HG03103 (cell line): ENCODE results near the gene ATRAID.

Source experiments
- ATAC-seq: cut with Tn5 transposase; IDR thresholded peaks from one replicate; pipeline ENCODE4 v1.9.1; 2021; ENCODE audit warnings: low read depth; ENCODE audit not compliant: unreplicated experiment

ATRAID gene

DNA sequence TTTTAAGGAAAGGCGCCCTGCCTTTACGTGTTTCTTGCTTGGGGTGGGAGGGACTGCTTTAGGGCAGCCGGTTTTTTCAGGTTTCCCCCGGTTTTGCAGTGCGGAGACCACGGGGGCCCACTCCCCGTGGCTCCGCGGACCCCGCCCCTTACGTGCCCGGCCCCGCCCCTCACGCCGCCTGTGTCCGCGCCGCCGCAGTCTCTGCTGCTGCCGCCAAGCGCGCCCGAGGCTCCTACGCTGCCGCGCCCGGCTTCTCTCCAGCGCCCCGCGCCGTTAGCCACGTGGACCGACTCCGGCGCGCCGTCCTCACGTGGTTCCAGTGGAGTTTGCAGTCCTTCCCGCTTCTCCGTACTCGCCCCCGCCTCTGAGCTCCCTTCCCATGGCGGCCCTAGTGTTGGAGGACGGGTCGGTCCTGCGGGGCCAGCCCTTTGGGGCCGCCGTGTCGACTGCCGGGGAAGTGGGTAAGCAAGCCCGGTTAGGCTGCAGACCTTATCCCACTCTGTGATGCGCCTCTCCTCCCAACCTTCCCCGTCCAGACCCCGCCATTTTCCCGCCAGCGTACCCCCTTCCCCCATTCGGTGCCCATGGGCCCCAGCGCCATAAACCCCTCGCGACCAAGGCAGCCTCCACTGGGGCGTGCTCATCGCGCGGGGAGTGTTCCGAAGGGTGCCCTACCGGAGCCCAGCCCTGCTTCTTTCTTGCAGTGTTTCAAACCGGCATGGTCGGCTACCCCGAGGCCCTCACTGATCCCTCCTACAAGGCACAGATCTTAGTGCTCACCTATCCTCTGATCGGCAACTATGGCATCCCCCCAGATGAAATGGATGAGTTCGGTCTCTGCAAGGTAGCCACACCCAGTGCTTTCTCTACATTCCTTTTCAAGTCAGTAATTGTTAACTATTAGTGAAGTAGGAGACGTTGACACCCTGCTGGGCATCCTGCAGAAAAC lies 5.6 kb downstream of the ATRAID start, which contains the start of gene CAD:
TSS of gene CAD (plus strand) at position 197 of the 949 bp plus-strand sequence. CDS start at position 380, 183 bp downstream.
- peak; percentile 75 for ATAC-seq

DNA sequence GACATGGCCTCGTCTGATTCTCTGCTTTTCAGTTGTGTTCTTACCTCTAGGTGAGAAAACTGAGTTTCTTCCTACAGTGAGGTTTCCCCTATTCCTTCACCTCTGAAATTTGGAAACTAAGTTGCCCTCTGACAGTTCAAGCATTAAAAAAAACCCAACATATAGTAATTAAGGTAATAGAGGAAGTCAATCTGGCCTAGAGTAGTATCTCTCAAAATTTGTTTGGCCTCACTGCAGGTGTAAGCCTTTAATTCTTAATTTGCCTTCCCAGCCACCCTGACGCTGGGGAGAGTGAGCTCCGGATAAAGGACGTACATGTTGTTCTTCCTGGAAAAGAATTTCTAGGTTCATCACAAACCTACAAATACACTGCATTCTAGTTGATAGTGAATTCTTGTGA lies 6.8 kb downstream of the ATRAID start:
- no peak for ATAC-seq

DNA sequence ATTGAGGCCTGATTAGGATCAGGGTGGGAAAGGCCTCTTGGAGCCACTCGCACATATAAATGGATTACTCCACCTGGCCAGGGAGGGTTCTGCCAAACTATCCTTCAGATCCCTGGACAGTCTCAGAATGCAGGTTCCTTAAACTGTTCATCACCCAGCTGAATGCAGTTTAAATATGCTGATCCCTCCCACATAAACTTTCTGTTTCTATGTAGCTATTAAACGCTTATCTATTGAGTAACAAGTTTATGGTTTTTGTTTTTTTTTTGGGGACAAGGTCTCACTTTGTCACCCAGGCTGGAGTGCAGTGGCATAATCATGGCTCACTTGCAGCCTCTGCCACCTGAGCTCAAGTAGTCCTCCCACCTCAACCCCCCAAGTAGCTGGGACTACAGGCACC lies 7.2 kb downstream of the ATRAID start:
- ATAC-seq: no peak

DNA sequence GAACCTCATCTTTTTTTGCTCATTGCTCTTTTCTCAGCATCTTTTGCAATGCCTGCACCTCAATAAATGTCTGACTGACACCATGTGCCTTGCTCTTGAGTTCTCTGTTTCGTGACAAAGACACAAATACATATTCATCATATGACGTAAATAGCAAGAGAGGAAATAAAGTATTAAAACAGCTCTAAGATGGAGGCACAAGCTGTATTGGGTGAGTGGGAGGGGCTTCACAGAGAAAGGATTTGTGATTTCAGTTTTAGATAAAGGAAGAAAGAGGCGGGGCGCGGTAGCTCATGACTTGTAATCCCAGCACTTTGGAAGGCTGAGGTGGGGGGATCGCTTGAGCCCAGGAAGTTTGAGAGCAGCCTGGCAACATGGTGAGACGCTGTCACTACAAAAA lies 8.2 kb downstream of the ATRAID start:
- no peak for ATAC-seq

DNA sequence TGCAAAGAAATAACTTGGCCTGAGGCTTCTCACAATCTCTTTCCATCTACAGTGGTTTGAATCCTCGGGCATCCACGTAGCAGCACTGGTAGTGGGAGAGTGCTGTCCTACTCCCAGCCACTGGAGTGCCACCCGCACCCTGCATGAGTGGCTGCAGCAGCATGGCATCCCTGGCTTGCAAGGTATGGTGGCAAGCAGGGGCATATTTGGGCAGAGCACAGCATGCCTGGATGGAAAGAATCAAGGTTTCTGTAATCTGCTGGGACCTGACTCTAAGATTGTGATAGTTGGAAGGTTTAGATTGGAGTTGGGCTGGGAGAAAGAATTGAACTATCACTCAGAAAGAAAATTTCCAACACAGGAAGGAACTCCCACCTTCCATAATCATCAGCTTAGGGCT lies 9.3 kb downstream of the ATRAID start:
- no peak for ATAC-seq

DNA sequence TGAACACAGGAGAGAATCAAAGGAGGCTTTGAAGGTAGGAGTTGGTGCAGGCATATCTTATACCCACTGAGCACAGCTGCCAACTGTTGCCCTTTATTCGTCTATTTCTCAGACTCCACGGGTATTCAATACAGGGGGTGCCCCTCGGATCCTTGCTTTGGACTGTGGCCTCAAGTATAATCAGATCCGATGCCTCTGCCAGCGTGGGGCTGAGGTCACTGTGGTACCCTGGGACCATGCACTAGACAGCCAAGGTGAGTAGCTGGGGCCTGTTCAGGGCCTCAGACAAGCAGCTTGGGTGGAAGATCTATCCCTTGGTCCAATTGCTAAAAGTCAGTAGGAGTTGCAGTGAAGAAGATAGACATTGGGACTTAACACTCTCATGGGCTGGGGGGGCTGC lies 10.6 kb downstream of the ATRAID start:
- no peak for ATAC-seq

DNA sequence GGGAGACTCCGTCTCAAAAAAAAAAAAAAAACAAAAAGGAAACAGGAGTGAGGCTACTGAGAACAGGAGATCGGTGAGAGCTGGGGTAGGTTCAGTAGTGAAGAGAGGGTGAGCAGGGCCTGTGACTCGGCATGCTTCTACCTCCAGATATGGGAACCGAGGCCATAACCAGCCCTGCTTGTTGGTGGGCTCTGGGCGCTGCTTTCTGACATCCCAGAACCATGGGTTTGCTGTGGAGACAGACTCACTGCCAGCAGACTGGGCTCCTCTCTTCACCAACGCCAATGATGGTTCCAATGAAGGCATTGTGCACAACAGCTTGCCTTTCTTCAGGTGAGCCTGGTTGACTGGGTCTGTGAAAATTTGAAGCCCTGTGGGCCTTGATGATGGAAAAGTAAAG lies 11.6 kb downstream of the ATRAID start:
- ATAC-seq: no peak

DNA sequence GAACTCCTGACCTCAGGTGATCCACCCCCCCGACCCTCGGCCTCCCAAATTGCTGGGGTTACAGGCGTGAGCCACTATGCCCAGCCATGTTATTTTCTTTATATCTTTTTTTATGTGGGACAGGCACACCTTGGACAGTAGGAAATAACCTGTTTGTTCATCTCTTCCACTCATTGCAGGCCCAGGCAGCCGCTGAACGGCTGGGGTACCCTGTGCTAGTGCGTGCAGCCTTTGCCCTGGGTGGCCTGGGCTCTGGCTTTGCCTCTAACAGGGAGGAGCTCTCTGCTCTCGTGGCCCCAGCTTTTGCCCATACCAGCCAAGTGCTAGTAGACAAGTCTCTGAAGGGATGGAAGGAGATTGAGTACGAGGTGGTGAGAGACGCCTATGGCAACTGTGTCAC lies 13.7 kb downstream of the ATRAID start:
- no peak for ATAC-seq

DNA sequence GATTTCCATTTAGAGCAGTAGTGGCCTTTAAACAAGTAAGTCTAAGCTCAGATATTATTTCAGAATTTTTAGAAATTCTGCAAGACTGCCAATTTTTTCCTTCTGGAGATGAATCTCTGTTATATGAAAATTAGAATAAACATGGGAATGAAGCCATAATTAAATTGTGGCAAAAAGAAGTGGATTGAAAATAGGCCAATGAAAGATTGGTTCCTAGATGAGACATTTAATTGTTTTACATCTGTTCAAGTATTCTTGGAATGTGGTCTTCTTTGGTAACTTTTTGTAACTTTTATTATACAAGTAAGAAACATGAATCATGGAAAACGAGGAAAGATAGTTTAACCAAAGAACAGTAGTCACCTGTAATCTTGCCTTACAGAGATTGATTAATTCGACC lies 15.7 kb downstream of the ATRAID start:
- no peak for ATAC-seq

DNA sequence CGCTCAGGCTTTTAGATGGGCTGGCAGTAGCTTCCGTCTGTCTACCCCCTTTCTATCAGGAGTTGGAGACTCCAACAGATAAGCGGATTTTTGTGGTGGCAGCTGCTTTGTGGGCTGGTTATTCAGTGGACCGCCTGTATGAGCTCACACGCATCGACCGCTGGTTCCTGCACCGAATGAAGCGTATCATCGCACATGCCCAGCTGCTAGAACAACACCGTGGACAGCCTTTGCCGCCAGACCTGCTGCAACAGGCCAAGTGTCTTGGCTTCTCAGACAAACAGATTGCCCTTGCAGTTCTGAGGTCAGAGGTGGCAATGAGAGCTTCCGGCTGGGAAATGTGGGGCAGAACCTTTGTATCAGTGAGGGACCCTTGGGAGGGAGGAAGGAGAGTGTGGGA lies 20.1 kb downstream of the ATRAID start:
- no peak for ATAC-seq

DNA sequence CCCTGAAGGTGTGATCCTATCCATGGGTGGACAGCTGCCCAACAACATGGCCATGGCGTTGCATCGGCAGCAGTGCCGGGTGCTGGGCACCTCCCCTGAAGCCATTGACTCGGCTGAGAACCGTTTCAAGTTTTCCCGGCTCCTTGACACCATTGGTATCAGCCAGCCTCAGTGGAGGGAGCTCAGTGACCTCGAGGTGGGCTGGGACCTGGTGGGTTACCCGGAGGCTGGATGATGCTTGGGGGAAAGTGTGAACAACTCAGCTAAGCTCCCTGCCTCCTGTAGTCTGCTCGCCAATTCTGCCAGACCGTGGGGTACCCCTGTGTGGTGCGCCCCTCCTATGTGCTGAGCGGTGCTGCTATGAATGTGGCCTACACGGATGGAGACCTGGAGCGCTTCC lies 21.5 kb downstream of the ATRAID start:
- ATAC-seq: no peak

DNA sequence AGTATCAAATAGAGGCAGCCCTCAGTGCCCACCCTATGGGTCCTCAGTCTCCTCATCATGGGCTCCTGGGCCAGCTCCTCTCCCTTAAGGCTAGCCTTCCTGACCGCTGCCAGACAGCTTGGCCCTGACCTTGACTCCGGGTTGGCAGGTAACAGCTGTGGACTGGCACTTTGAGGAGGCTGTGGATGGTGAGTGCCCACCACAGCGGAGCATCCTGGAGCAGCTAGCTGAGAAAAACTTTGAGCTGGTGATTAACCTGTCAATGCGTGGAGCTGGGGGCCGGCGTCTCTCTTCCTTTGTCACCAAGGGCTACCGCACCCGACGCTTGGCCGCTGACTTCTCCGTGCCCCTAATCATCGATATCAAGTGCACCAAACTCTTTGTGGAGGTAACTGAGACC lies 24.3 kb downstream of the ATRAID start:
- ATAC-seq: no peak

DNA sequence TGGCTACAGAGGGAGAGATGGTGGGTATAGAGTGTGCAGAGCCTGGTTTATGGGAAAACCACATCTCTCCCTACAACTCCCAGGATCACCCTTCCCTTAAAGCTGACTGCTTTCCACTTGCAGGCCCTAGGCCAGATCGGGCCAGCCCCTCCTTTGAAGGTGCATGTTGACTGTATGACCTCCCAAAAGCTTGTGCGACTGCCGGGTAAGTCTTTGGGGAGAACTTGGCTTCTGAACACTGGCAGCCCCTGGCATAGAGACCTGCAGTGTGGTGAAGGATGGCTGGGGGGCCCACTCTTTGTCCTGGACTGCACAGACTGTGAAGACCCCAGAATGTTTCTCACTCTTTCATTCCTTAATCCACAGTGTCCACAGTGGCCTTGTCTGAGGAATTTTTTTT lies 24.8 kb downstream of the ATRAID start:
- no peak for ATAC-seq

DNA sequence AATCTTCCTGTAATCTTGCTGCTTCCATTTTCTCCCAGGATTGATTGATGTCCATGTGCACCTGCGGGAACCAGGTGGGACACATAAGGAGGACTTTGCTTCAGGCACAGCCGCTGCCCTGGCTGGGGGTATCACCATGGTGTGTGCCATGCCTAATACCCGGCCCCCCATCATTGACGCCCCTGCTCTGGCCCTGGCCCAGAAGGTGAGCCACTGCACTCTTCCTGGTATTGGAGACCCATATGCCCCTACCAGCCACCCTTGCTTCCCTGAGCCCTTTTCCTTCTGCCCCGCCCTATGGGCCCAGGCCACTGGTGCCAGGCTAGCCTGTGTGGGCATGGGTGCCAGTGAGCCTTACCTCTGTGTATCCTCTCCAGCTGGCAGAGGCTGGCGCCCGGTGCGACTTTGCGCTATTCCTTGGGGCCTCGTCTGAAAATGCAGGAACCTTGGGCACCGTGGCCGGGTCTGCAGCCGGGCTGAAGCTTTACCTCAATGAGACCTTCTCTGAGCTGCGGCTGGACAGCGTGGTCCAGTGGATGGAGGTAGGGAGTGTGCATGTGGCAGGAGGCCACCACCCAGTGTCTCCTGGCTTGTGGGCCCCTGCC lies 25.6 kb downstream of the ATRAID start:
- no peak for ATAC-seq

DNA sequence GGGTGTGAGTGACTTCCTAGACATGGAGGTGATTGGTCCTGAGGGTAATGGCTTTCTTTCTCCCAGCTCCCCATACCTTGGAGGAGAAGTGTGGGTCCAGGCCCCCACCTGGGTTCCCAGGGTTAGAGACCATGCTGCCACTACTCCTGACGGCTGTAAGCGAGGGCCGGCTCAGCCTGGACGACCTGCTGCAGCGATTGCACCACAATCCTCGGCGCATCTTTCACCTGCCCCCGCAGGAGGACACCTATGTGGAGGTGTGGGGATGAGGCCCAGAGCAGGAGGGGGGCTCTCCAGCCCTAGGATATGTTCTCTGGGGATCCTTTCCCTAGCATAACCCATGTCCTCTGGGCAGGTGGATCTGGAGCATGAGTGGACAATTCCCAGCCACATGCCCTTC lies 27.1 kb downstream of the ATRAID start:
- ATAC-seq: no peak

DNA sequence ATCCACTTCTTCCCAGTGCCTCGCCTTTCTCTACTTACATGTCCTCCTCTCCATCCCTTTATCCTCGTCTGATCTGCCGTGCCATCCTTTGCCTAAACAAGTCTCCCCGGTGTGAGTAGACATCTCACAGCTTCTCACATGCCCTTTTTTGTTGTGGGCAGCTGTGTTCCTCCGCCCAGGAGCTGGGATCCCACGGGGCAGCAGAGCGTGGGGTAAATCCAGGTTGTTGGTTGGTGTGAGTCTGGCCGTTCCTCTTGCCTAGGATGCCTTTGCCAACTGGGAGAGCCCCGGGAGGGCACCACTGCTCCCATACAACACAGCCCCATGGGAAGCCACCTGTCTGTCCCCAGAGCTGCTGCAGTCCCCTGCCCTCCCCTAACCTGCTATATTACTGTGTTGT lies 28.6 kb downstream of the ATRAID start:
- no peak for ATAC-seq

DNA sequence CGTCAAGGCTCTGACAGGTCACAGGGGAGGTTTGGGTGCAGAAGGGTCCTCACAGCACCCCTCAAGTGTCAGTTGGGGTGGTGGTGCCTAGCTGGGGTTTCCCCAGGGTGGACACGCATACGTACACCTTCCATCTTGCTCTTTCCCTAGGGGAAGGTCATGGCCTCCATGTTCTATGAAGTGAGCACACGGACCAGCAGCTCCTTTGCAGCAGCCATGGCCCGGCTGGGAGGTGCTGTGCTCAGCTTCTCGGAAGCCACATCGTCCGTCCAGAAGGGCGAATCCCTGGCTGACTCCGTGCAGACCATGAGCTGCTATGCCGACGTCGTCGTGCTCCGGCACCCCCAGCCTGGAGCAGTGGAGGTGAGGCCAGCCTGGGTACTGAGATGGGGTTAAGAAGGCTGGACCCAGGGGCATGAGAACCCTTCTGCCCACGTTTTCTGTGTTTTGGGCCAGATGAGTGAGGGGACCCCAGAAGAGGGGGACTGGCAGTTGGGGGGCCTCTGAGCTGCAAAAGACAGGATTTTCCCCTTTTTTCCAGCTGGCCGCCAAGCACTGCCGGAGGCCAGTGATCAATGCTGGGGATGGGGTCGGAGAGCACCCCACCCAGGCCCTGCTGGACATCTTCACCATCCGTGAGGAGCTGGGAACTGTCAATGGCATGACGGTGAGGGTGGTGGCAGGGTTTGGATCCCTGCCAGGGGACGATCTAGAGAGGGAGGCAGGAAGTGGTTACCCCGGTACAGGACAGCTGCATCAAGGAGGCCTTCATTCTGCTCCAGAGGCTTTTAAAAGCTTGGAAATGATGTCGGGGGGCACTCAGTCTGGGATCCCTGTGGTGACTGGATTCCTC lies 30.1 kb downstream of the ATRAID start:
- no peak for ATAC-seq

DNA sequence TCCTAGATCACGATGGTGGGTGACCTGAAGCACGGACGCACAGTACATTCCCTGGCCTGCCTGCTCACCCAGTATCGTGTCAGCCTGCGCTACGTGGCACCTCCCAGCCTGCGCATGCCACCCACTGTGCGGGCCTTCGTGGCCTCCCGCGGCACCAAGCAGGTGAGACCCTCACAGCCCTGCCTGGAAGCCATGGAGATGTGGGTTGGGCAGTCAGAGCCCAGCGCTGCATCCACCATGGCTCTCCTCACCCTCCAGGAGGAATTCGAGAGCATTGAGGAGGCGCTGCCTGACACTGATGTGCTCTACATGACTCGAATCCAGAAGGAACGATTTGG lies 30.7 kb downstream of the ATRAID start:
- ATAC-seq: no peak

DNA sequence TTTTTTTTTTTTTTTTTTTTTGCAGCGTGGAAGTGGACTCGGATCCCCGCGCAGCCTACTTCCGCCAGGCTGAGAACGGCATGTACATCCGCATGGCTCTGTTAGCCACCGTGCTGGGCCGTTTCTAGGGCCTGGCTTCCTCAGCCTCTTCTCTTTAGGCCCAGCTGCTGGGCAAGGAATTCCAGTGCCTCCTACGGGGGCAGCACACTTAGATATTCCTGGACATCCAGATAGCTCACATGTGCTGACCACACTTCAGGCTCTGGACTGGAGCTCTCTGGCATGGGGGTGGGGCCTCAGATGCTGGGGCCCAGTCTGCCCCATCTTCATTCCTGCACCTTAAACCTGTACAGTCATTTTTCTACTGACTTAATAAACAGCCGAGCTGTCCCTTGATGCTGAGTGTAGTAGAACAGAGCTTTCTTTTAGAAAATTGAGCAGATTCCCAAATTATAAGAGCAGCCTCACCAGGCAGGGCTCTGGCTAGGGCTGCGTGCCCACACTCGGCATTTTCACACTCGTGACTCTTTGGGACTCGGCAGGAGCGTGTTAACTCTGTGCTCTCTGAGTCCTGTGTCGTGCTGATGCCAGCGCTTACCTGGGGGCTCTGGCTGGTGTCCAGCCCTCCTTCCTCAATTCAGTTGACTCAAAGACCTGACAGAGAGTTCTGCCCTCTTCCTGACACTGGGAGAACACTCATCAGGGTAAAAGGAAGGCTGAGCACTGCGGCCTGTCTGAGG lies 31.7 kb downstream of the ATRAID start:
- ATAC-seq: no peak

DNA sequence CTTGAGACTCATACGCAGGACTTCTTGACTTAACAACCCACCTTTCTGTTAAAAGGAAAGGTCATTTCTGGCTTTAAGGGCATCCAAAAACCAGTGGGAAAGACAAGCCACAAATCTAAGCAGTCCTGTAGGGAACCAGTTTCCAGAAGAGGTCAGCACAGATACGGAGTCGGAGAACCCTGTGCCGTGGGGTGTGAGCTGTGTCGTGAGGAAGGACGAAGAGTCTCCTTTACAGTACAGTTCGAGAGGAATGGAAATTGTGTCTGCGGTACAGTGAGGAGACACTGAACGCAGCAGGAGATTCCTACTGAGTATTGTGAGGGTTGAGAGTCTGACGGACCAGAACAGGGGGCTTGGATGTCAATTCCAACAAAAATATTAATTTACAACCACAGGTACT lies 33.3 kb downstream of the ATRAID start:
- no peak for ATAC-seq

DNA sequence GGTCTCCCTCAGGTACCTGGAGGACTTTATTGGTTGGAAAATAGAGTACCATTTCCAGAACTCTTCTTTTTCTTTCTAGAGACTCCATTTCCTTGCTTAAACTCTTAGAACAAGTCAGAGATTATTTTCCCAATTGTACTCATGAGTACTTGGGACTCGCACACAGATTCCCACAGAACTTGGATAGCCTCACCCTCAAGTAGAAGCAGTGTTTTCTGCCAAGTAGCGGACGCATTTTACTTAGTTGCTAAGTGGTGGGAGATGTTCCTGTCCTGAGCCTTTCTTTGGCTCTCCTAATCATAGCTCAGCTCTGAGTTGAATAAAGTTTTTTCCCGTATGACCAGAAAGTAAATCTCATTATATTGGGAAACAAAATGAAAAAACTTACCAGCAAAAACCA lies 33.8 kb downstream of the ATRAID start:
- ATAC-seq: no peak
